Transverse colon (tissue), 4 donors: ENCODE measurements around the gene ANO1. TPM values are rescaled to one million over a fixed set of nuclear protein-coding genes. Genes with fewer than 3 reads are reported as not detected.

Experiments used
- DNase-seq: peaks from one replicate; pipeline ENCODE4 v3.0.0-alpha.2; 2019
- H3K27ac ChIP-seq, 4 donors: fragments of 200-600 bp; sonication (generic); 2 replicates each; pipeline ENCODE4 v1.5.1; 2016 to 2018; ENCODE audit warnings: inconsistent platforms in 4 of 4
- H3K27me3 ChIP-seq: fragments of 200-600 bp; sonication (generic); 2 replicates; pipeline ENCODE4 v1.5.1; 2017; ENCODE audit warnings: inconsistent platforms
- H3K36me3 ChIP-seq, 4 donors: fragments of 200-600 bp; sonication (generic); 2 replicates each; pipeline ENCODE4 v1.5.1; 2017 to 2019; ENCODE audit warnings: inconsistent platforms in 4 of 4
- H3K4me1 ChIP-seq, 4 donors: fragments of 200-600 bp; sonication (generic); 2 replicates each; pipeline ENCODE4 v1.5.1; 2017 to 2020; ENCODE audit warnings: inconsistent platforms in 4 of 4
- H3K4me3 ChIP-seq, 4 donors: fragments of 200-600 bp; sonication (generic); 1 replicate in 1 of 4; 2 replicates in 3 of 4; pipeline versions ENCODE4 v1.5.1 to v1.6.1; 2017 to 2019; ENCODE audit warnings: inconsistent platforms in 4 of 4
- H3K9me3 ChIP-seq, 2 donors: fragments of 200-600 bp; sonication (generic); 2 replicates each; pipeline ENCODE4 v1.5.1; 2017 to 2019; ENCODE audit warnings: inconsistent platforms in 2 of 2
- EP300 ChIP-seq: sonication (generic); formaldehyde crosslinking; IDR thresholded peaks from one replicate; pipeline ENCODE4 v1.6.1; 2017; ENCODE audit warnings: antibody characterized with exemption, low read depth
- POLR2A ChIP-seq: fragments of 450-650 bp; IDR thresholded peaks from one replicate; pipeline ENCODE4 v1.6.1; 2016; ENCODE audit warnings: antibody characterized with exemption, mild to moderate bottlenecking, moderate library complexity
- POLR2AphosphoS5 ChIP-seq, 3 donors: sonication (generic); formaldehyde crosslinking; IDR thresholded peaks; one replicate each; pipeline ENCODE4 v1.6.1; 2016; ENCODE audit warnings: antibody characterized with exemption in 3 of 3
- WGBS, 2 donors: methylation state at CpG; one replicate each; pipeline ENCODE4 v1.1.5; 2018; ENCODE audit warnings: low coverage in 1 of 2; 5-methylcytosine and 5-hydroxymethylcytosine counted together
- in situ Hi-C, 4 donors: fragments of 200-750 bp; cut with MboI; loops; one replicate each; pipeline versions ENCODE4 v1.15.0 to v1.15.1; 2017; ENCODE audit warnings: low sequenced_read_pairs in 3 of 4, low pct_ligation_motif_present in 1 of 4, low pct_unique_long_range_greater_than_20kb in 1 of 4
- intact Hi-C: fragments of 100-400 bp; cut with DNase I; formaldehyde crosslinking; loops from one replicate; pipeline ENCODE4 v1.15.1; 2023; ENCODE audit warnings: low total_unique reads
- total RNA-seq, 4 donors: library from RNA; depleted of rRNA; stranded (reverse); fragments of >200 nt; gene quantifications; one replicate each; pipeline ENCODE4 v1.1.0, GENCODE V29; 2016
- TF ChIP-seq, protein P1 (sequence below), 5 experiments: fragments of 200-600 bp in 3 of 5; fragments of 450-650 bp in 2 of 5; sonication (generic) in 3 of 5; IDR thresholded peaks; 1 replicate in 2 of 5; 2 replicates in 3 of 5; pipeline ENCODE4 v1.5.1; 2016 to 2017; ENCODE audit warnings: antibody characterized with exemption in 5 of 5, inconsistent platforms in 3 of 5, mild to moderate bottlenecking in 2 of 5, moderate library complexity in 1 of 5

The ANO1 gene
- total RNA-seq, 4 donors from 2014 or later, result 7.9 to 20.9 (median 11.3) TPM

DNA sequence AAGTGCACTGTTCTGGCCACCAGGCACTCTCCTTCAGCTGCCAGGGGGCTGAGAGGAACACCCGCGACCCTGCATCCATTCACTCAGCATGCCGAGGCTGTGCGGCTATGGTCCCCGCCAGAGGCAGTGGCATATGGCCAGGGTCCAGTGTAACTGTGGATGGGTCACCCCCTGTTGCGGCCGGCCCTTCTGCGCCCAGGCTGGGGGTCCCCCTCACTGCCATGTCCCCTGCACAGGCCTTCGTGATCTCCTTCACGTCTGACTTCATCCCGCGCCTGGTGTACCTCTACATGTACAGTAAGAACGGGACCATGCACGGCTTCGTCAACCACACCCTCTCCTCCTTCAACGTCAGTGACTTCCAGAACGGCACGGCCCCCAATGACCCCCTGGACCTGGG lies 104.1 kb downstream of the ANO1 start:
- peaks cover 8% of the 10 kb centered on the region for H3K27me3 ChIP-seq
- no peaks in the 10 kb centered on the region for H3K9me3 ChIP-seq
- TF ChIP-seq EP300 (no peak), POLR2AphosphoS5 (IDR thresholded peaks at IDR 0.05) (no peak), POLR2A (no peak)
- TF ChIP-seq, protein P1, sequence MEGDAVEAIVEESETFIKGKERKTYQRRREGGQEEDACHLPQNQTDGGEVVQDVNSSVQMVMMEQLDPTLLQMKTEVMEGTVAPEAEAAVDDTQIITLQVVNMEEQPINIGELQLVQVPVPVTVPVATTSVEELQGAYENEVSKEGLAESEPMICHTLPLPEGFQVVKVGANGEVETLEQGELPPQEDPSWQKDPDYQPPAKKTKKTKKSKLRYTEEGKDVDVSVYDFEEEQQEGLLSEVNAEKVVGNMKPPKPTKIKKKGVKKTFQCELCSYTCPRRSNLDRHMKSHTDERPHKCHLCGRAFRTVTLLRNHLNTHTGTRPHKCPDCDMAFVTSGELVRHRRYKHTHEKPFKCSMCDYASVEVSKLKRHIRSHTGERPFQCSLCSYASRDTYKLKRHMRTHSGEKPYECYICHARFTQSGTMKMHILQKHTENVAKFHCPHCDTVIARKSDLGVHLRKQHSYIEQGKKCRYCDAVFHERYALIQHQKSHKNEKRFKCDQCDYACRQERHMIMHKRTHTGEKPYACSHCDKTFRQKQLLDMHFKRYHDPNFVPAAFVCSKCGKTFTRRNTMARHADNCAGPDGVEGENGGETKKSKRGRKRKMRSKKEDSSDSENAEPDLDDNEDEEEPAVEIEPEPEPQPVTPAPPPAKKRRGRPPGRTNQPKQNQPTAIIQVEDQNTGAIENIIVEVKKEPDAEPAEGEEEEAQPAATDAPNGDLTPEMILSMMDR (IDR thresholded peaks at IDR 0.05), result no peak
- DNase-seq, result no peak
- H3K4me3 ChIP-seq, result no peak overlapping the region
- H3K36me3 ChIP-seq, result no peaks in the 10 kb centered on the region
- in situ Hi-C loops, result loop anchor here in 3 of 4 donors (10.0 to 25.0 kb wide), 3 partner anchors 257 to 495 kb away; partner anchors contain the start of genes LTO1 (in 2 of the 3) and FGF19 (in 1 of the 3)
- 87 to 88% methylated on average over 9 to 18 of the region's 18 CpGs for WGBS, 2 donors
- H3K27ac ChIP-seq, result no peak overlapping the region
- no peaks in the 10 kb centered on the region for H3K4me1 ChIP-seq
- intact Hi-C loops, result no loop called here

DNA sequence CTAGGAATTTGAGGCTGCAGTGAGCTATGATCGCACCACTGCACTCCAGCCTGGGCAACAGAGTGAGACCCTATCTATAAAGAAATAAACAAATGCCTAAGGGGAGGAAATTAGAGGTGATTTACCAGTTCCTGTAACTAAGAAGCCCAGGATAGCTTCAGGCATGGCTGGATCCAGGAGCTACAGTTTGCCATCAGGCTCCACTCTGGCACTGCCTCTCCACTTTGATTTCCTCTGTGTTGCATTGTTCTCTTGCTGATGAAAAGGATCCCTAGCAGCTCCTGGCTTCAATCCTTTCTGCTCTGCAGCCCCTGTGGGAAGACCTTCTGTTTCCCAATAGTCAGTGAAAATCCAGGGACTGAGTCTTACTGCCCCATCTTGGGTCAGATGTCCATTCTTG lies 104.9 kb downstream of the ANO1 start:
- peaks cover 8% of the 10 kb centered on the region for H3K27me3 ChIP-seq
- H3K4me3 ChIP-seq, result no peak overlapping the region
- in situ Hi-C loops, result loop anchor here in 3 of 4 donors (10.0 to 25.0 kb wide), 3 partner anchors 258 to 496 kb away; partner anchors contain the start of genes LTO1 (in 2 of the 3) and FGF19 (in 1 of the 3)
- no peaks in the 10 kb centered on the region for H3K4me1 ChIP-seq
- no peak for DNase-seq
- H3K27ac ChIP-seq, result no peak overlapping the region
- H3K36me3 ChIP-seq, result no peaks in the 10 kb centered on the region
- TF ChIP-seq POLR2A, result no peak
- intact Hi-C loops, result no loop called here
- no peaks in the 10 kb centered on the region for H3K9me3 ChIP-seq
- 100% methylated on average over 1 of the region's 1 CpG for WGBS, 2 donors

DNA sequence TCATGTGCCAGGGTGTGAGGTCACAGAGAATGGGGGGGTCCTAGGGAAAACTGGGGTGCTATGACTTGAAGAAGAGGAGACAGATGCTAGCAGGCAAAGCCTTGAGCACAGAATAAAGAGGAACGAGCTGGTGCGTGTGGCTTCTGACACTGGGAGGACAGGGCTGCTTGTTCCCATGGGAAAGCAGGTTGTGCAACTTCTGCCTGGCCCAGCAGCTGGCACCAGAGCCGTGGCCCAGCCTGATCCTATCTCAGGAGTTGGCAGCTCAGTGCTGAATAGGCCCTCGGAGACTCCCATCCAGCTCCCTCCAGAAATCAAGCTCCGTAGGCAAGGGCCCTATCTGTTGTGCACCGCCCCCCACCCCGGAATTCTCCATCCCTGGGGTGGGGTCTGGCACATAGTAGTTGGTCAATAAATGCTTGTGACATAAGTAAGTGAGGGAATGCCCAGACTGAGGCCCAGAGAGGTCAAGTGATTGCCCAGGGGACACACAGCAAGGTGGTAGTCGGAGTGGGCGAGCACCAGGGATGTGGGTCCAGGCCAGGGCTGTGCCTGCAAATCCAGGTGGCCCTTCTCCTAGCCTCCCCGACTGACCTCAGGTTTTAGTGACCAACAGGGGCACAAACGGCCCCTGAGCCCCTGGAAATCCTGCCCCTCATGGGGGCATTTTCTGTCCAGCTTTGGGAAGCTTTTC lies 105.5 kb downstream of the ANO1 start:
- in situ Hi-C loops, result loop anchor here in 3 of 4 donors (10.0 to 25.0 kb wide), 3 partner anchors 259 to 496 kb away; partner anchors contain the start of genes LTO1 (in 2 of the 3) and FGF19 (in 1 of the 3)

DNA sequence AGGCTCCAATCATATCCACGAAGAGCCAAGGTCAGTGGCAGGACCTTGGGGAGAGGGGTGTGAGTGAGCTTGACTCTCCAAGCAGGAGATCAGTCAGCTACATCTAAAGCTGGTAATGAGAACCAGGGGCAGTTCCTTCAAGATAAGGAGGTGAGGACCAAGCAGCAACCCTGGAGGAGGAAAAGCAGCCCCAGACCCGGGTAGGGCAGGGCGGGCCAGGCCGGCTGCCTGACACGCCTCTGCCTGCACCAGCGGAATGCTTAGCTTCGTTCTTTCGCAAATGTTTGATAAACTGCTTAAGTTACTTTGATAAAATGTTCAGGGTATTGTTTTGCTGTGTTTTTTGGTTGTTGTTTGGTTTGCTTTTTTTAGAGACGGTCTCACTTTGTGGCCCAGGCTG lies 106.3 kb downstream of the ANO1 start:
- Histone ChIP-seq H3K9me3 (no peaks in the 10 kb centered on the region), H3K27ac (no peak overlapping the region), H3K4me3 (no peak overlapping the region), H3K27me3 (peaks cover 8% of the 10 kb centered on the region), H3K4me1 (no peaks in the 10 kb centered on the region), H3K36me3 (no peaks in the 10 kb centered on the region)
- TF ChIP-seq POLR2AphosphoS5 (IDR thresholded peaks at IDR 0.05) (no peak), EP300 (no peak), POLR2A (no peak)
- TF ChIP-seq, protein P1 (IDR thresholded peaks at IDR 0.05), result no peak
- in situ Hi-C loops (loop anchor here in 3 of 4 donors (10.0 to 25.0 kb wide), 3 partner anchors 260 to 497 kb away; partner anchors contain the start of genes LTO1 (in 2 of the 3) and FGF19 (in 1 of the 3)), intact Hi-C loops (no loop called here)
- no peak for DNase-seq
- 48 to 75% methylated on average over 8 to 9 of the region's 9 CpGs for WGBS, 2 donors

More for the DNA sequence above, 105.5 kb downstream of the ANO1 start:
- no peak overlapping the region for H3K27ac ChIP-seq
- intact Hi-C loops, result no loop called here
- H3K27me3 ChIP-seq, result peaks cover 8% of the 10 kb centered on the region
- no peak for DNase-seq
- no peak overlapping the region for H3K4me3 ChIP-seq
- 73% methylated on average over 11 of the region's 11 CpGs; no CpG with 5 or more reads in 1 of the 2 donors for WGBS, 2 donors
- H3K9me3 ChIP-seq, result no peaks in the 10 kb centered on the region
- TF ChIP-seq POLR2A, result no peak
- no peak for TF ChIP-seq EP300
- no peak for TF ChIP-seq POLR2AphosphoS5 (IDR thresholded peaks at IDR 0.05)
- TF ChIP-seq, protein P1 (IDR thresholded peaks at IDR 0.05), result no peak
- H3K36me3 ChIP-seq, result no peaks in the 10 kb centered on the region
- H3K4me1 ChIP-seq, result no peaks in the 10 kb centered on the region
